A673 (cell line): ENCODE data around the gene CYP2A13.

Source experiments
- CTCF ChIP-seq: fragments of 300-800, 200-600 bp; sonication (generic); conservative IDR thresholded peaks from 2 replicates; pipeline ENCODE4 v1.5.1; 2017; ENCODE audit warnings: low read depth, mild to moderate bottlenecking, antibody characterized with exemption, low read length, moderate library complexity, mixed read lengths
- EZH2 ChIP-seq: fragments of 200-600 bp; sonication (generic); IDR thresholded peaks from 2 replicates; pipeline ENCODE4 v1.6.1; 2017; ENCODE audit warnings: borderline replicate concordance, low read depth, mild to moderate bottlenecking, mixed read lengths, antibody characterized with exemption, low read length; ENCODE audit not compliant: poor library complexity, severe bottlenecking

GRCh38 chr19:41083516-41083915, 4.7 kb upstream of the CYP2A13 start:
- TF ChIP-seq CTCF = no peak
- TF ChIP-seq EZH2 = no peak
